ENCODE measurements around the gene SOX2.
A peak's percentile ranks its signal among the peaks of the same experiment; 100 is the strongest.

DNA sequence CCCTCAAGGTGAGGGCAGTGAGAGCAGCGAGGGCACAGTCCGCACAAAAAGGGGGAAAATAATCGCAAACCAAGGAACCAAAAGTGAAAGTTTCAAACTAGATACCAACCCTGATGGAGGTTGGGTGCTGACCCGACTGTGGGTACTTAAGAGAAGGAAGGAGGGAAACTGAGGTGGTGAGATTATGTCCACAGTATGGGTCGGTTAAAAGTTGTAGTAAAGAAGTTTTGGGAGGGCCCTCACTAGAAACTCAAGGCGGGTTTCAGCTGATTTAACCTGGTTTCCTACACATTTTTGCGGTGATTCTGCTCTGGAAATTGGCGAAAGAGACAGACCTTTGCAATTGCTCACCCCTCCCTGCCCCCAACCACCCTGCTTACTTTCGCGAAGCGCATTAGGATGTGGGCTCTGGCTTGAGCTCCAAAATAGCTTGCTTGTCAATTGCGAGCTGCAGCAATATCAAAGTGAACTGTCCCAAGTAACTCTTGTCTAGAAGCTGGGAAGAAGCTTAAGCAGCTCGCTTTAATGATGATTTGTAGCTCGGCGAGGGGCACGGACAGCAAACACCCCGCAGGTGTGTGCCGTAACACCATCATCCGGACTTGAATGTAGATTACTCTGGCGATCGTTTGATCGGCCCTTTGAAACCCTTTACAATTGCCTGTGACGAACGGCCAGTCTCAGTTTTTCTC is 15.8 kb downstream of the SOX2 start:
- TF ChIP-seq EZH2phosphoT487 (IDR thresholded peaks at IDR 0.05; ENCODE audit: borderline replicate concordance, low read length), result peak; percentile 71; the same call in 1 of the 2 replicates
- TF ChIP-seq, protein P1, sequence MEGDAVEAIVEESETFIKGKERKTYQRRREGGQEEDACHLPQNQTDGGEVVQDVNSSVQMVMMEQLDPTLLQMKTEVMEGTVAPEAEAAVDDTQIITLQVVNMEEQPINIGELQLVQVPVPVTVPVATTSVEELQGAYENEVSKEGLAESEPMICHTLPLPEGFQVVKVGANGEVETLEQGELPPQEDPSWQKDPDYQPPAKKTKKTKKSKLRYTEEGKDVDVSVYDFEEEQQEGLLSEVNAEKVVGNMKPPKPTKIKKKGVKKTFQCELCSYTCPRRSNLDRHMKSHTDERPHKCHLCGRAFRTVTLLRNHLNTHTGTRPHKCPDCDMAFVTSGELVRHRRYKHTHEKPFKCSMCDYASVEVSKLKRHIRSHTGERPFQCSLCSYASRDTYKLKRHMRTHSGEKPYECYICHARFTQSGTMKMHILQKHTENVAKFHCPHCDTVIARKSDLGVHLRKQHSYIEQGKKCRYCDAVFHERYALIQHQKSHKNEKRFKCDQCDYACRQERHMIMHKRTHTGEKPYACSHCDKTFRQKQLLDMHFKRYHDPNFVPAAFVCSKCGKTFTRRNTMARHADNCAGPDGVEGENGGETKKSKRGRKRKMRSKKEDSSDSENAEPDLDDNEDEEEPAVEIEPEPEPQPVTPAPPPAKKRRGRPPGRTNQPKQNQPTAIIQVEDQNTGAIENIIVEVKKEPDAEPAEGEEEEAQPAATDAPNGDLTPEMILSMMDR (IDR thresholded peaks at IDR 0.05; ENCODE audit: low read depth, low read length, poor library complexity, severe bottlenecking), result no peak
